GM13976 (cell line): ENCODE measurements around the gene SEPTIN8.

Experiments used
- DNase-seq: peaks from one replicate; pipeline ENCODE4 v3.0.0; 2012; ENCODE audit warnings: low spot score
- CTCF ChIP-seq: IDR thresholded peaks from 2 replicates; pipeline ENCODE4 v1.5.1; 2012; ENCODE audit warnings: borderline replicate concordance, mild to moderate bottlenecking; ENCODE audit not compliant: insufficient read depth; ENCODE audit errors: extremely low read depth, missing control alignments, control extremely low read depth
- in situ Hi-C: fragments of 300-500 bp; cut with MboI; formaldehyde crosslinking; loops from one replicate; pipeline ENCODE4 v1.12.0; 2022; ENCODE audit warnings: low sequenced_read_pairs, mixed read lengths, inconsistent platforms; ENCODE audit not compliant: unreplicated experiment

SEPTIN8 gene

DNA sequence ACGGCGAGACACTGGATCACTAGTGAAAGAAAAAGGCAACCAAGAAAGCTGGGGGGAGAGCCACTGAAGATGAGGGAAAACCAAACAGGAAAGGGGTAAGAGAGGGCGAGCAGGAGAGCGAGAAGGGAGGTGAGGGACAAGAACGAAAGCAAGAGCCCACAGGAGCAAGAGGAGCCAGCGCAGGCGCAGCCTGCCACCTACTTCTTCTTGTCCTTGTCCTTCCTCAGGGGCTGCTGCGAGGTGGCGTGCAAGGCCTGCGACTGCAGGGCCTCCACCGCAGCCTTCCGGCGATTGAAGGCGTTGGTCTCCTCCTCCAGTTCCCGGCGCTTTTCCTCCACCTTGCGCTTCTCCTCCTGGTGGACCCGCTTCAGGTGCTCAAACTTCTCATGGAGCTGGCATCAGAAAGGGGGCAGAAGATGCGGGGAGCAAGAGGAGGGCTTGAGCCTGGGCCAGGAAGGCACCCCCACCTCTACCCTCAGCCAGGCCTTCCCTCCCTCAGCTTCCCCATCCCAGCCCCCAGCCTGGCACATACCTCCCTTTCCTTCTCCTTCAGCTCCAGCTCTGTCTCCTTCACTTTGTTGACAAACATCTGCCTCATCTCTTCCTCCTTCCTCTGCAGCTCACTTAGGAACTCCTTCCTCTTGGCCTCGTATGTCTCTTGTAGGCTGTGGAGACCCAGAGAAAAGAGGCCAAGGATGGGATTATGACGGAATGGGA, 16.3 kb downstream of the SEPTIN8 start:
- DNase-seq, result no peak
- in situ Hi-C loops, result no loop called here
- no peak for TF ChIP-seq CTCF

DNA sequence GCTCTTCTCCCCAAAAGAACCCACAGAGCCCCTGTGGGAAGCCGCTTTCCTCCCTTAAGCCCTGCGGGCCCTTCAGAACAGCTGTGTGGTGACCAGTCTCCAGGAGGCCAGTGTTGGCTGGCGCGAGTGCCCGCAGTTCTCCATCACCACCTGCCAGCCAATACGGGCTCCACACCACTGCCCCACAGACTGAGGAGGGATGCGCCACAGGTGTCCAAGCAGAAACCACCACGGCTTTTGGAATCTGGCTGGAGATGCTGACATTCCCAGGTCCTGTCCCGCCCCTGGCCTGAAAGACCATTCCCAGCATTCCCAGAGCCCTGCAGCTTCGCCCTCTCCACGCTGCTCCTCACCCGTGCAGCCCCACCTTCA, 17.0 kb downstream of the SEPTIN8 start:
- in situ Hi-C loops, result no loop called here

DNA sequence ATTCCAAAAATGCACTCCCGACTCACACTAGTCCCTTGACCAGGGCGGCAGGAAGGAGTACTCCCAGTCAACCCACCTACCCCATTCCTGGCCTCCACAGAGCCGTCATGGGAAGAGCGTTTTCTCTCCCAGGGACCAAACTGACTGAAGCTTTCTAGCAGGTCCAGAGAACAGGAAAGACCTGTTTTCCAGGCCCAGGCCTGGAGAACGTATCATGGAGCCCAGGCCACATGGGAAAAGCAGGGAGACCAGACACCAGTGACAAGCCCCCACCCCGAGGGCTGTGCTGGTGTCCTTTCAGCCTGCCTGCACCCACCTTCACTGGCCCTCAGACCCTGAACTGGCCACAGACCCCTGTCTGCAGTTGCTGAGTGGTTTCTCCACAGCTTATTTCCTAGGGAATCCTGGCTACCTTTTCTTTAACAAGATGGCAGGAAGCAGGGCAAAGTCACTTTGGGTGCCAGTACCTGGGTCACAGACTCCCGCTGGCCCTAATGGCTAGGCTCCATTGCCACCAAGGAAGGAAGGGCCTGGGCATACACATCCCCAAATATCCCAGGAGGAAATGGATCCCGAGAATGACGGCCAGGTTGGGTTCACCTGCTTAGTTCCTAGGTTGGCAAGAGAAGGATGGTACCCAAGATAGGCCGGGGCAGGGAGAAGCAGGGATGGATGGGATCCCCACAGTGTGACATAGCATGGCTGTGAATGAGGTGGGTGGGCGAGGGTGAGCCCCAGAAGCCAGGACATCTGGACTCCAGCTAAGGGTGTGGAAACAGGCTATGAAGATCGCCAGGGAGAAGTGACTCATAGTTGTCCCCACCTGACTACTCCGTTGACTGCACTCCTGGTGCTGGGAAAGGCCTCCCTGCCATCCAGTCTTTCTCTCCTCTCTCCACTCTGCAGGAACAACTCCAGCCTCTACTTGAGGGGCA, 17.7 kb downstream of the SEPTIN8 start:
- in situ Hi-C loops, result no loop called here
- no peak for DNase-seq
- no peak for TF ChIP-seq CTCF

More for the DNA sequence above, 17.0 kb downstream of the SEPTIN8 start:
- no peak for TF ChIP-seq CTCF
- no peak for DNase-seq

DNA sequence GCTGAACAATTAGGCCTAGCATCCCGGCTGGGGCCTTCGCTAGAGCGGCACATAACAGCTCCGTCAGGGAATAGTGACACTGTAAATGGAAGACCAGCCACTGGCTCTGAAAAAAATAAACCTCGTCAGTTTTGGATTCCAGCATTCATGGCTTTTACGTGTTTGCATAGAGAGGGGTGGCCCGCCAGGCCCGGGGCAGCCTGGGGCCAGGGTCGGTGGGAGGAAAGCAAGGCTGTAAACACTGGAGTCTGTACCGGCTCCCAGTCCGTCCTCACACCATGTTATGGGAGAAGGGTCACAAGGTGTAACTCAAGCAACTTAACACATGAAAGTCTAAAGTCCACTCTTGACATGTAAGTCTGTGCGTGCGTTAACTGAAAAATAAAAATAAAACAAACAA, 18.6 kb downstream of the SEPTIN8 start:
- no peak for TF ChIP-seq CTCF
- in situ Hi-C loops, result no loop called here
- no peak for DNase-seq

GRCh38 chr5:132756542-132756941, 20.5 kb downstream of the SEPTIN8 start:
- no peak for TF ChIP-seq CTCF
- in situ Hi-C loops, result no loop called here
- no peak for DNase-seq

- TF ChIP-seq CTCF, result no peak
- in situ Hi-C loops, result no loop called here
- no peak for DNase-seq
These were observed 22.1 kb downstream of the SEPTIN8 start for GRCh38 chr5:132754947-132755346.
